Gastroesophageal sphincter (tissue), 4 donors: ENCODE results near the gene SORCS1. TPM values are rescaled to one million over a fixed set of nuclear protein-coding genes. Genes with fewer than 3 reads are reported as not detected.

ENCODE experiments used
- ATAC-seq: fragments of 150-250 bp; one replicate; pipeline ENCODE4 v1.9.1; 2016; ENCODE audit warnings: mild to moderate bottlenecking, moderate library complexity
- H3K27ac ChIP-seq, 4 donors: fragments of 200-600 bp; sonication (generic) in 3 of 4; 1 replicate in 3 of 4; 2 replicates in 1 of 4; pipeline ENCODE4 v1.5.1; 2016 to 2019
- H3K27me3 ChIP-seq: fragments of 200-600 bp; sonication (generic); one replicate; pipeline ENCODE4 v1.5.1; 2019
- H3K36me3 ChIP-seq, 2 donors: fragments of 200-600 bp; sonication (generic); one replicate each; pipeline ENCODE4 v1.5.1; 2019; ENCODE audit warnings: control low read depth in 1 of 2
- H3K4me1 ChIP-seq, 3 donors: fragments of 200-600 bp; sonication (generic); 1 replicate in 2 of 3; 2 replicates in 1 of 3; pipeline ENCODE4 v1.5.1; 2016 to 2019; ENCODE audit warnings: control low read depth in 2 of 3
- H3K4me3 ChIP-seq, 2 donors: fragments of 200-600 bp; sonication (generic); one replicate each; pipeline ENCODE4 v1.5.1; 2019; ENCODE audit warnings: mild to moderate bottlenecking in 1 of 2, moderate library complexity in 1 of 2
- H3K9me3 ChIP-seq, 3 donors: fragments of 200-600 bp; sonication (generic); one replicate each; pipeline ENCODE4 v1.5.1; 2017 to 2019; ENCODE audit warnings: control low read depth in 2 of 3
- CTCF ChIP-seq, 4 experiments: fragments of 200-600 bp in 2 of 4; fragments of 450-650 bp in 2 of 4; sonication (generic) in 1 of 4; IDR thresholded peaks; one replicate each; pipeline ENCODE4 v1.5.1; 2017 to 2019; ENCODE audit warnings: antibody characterized with exemption in 4 of 4, mild to moderate bottlenecking in 2 of 4, moderate library complexity in 2 of 4
- EP300 ChIP-seq: sonication (generic); formaldehyde crosslinking; IDR thresholded peaks from one replicate; pipeline ENCODE4 v1.6.1; 2017; ENCODE audit warnings: antibody characterized with exemption, mild to moderate bottlenecking
- POLR2A ChIP-seq, 2 donors: fragments of 450-650 bp; IDR thresholded peaks; one replicate each; pipeline ENCODE4 v1.6.1; 2017; ENCODE audit warnings: antibody characterized with exemption in 2 of 2, mild to moderate bottlenecking in 2 of 2, moderate library complexity in 1 of 2
- POLR2AphosphoS5 ChIP-seq: sonication (generic); formaldehyde crosslinking; IDR thresholded peaks from one replicate; pipeline ENCODE4 v1.6.1; 2017; ENCODE audit warnings: antibody characterized with exemption
- WGBS, 2 donors: methylation state at CpG; one replicate each; pipeline ENCODE4 v1.1.5; 2018; ENCODE audit warnings: low coverage in 1 of 2; 5-methylcytosine and 5-hydroxymethylcytosine counted together
- total RNA-seq, 4 donors: library from RNA; depleted of rRNA; stranded (reverse); fragments of >200 nt; gene quantifications; one replicate each; pipeline ENCODE4 v1.1.0, GENCODE V29; 2016

The SORCS1 gene
- total RNA-seq, 4 donors from 2014 or later: 8.5 to 18.6 (median 10.0) TPM

- WGBS, 2 donors: 69 to 82% methylated on average over 4 of the region's 4 CpGs
- H3K4me3 ChIP-seq: no peak overlapping the region
- H3K4me1 ChIP-seq: no peaks in the 10 kb centered on the region
- H3K27ac ChIP-seq: no peak overlapping the region
- ATAC-seq: no peak
- no peaks in the 10 kb centered on the region for H3K36me3 ChIP-seq
- TF ChIP-seq POLR2AphosphoS5 (no peak), EP300 (no peak), CTCF (IDR thresholded peaks at IDR 0.05) (no peak), POLR2A (IDR thresholded peaks at IDR 0.05) (no peak)
- no peaks in the 10 kb centered on the region for H3K27me3 ChIP-seq
- H3K9me3 ChIP-seq: no peaks in the 10 kb centered on the region
Observed at GRCh38 chr10:107059068-107059804, 105.3 kb downstream of the SORCS1 start.

- no peak overlapping the region for H3K27ac ChIP-seq
- no peaks in the 10 kb centered on the region for H3K9me3 ChIP-seq
- H3K4me3 ChIP-seq: no peak overlapping the region
- no peaks in the 10 kb centered on the region for H3K36me3 ChIP-seq
- no peak for ATAC-seq
- no peaks in the 10 kb centered on the region for H3K4me1 ChIP-seq
- no peak for TF ChIP-seq EP300
- no peak for TF ChIP-seq POLR2AphosphoS5
- no peak for TF ChIP-seq CTCF (IDR thresholded peaks at IDR 0.05)
- no peak for TF ChIP-seq POLR2A (IDR thresholded peaks at IDR 0.05)
- H3K27me3 ChIP-seq: no peaks in the 10 kb centered on the region
- 88 to 90% methylated on average over 2 of the region's 2 CpGs for WGBS, 2 donors
Observed at GRCh38 chr10:107058331-107058730, 106.2 kb downstream of the SORCS1 start.

- WGBS, 2 donors: 71 to 83% methylated on average over 2 of the region's 2 CpGs
- no peak for ATAC-seq
- no peak overlapping the region for H3K4me3 ChIP-seq
- no peaks in the 10 kb centered on the region for H3K36me3 ChIP-seq
- no peak overlapping the region for H3K27ac ChIP-seq
- no peaks in the 10 kb centered on the region for H3K9me3 ChIP-seq
- TF ChIP-seq POLR2A (IDR thresholded peaks at IDR 0.05): no peak
- no peak for TF ChIP-seq EP300
- H3K27me3 ChIP-seq: no peaks in the 10 kb centered on the region
- no peaks in the 10 kb centered on the region for H3K4me1 ChIP-seq
Observed at GRCh38 chr10:107056182-107056581, 108.3 kb downstream of the SORCS1 start.

- Histone ChIP-seq H3K36me3 (no peaks in the 10 kb centered on the region), H3K27ac (no peak overlapping the region), H3K4me3 (no peak overlapping the region), H3K9me3 (no peaks in the 10 kb centered on the region), H3K4me1 (no peaks in the 10 kb centered on the region), H3K27me3 (no peaks in the 10 kb centered on the region)
- WGBS, 2 donors: 60 to 74% methylated on average over 3 of the region's 3 CpGs
- no peak for ATAC-seq
- TF ChIP-seq POLR2A (IDR thresholded peaks at IDR 0.05): no peak
- no peak for TF ChIP-seq POLR2AphosphoS5
- TF ChIP-seq CTCF (IDR thresholded peaks at IDR 0.05): no peak
- no peak for TF ChIP-seq EP300
Observed at GRCh38 chr10:107054469-107055156, 109.9 kb downstream of the SORCS1 start.

GRCh38 chr10:107051769-107052168 is 112.7 kb downstream of the SORCS1 start:
- TF ChIP-seq EP300 (no peak), CTCF (IDR thresholded peaks at IDR 0.05) (no peak), POLR2AphosphoS5 (no peak), POLR2A (IDR thresholded peaks at IDR 0.05) (no peak)
- H3K9me3 ChIP-seq: no peaks in the 10 kb centered on the region
- no peak for ATAC-seq
- H3K4me1 ChIP-seq: no peaks in the 10 kb centered on the region
- no peaks in the 10 kb centered on the region for H3K27me3 ChIP-seq
- 94 to 100% methylated on average over 1 of the region's 1 CpG for WGBS, 2 donors
- H3K4me3 ChIP-seq: no peak overlapping the region
- no peak overlapping the region for H3K27ac ChIP-seq
- H3K36me3 ChIP-seq: no peaks in the 10 kb centered on the region
